HG02943 (cell line): ENCODE data around the gene NADK2.
"Not testable (repeated sequence)": the region's sequence is repeated elsewhere in the genome, so short reads cannot be mapped to it uniquely, and the experiment has no call there.

Experiments
- ATAC-seq: cut with Tn5 transposase; IDR thresholded peaks from one replicate; pipeline ENCODE4 v1.9.1; 2021; ENCODE audit warnings: mild to moderate bottlenecking, low read depth, moderate library complexity; ENCODE audit not compliant: unreplicated experiment

Gene NADK2

GRCh38 chr5:36241631-36242533, at the start of gene NADK2:
TSS of gene NADK2 (minus strand) at chr5:36241925. CDS start at chr5:36241798, 127 bp downstream.
- ATAC-seq: peak; percentile 86

- no peak for ATAC-seq
These were observed 44.3 kb upstream of the NADK2 start for GRCh38 chr5:36285837-36286615.

GRCh38 chr5:36283775-36284174, 42.0 kb upstream of the NADK2 start:
- ATAC-seq: not testable (repeated sequence)

- ATAC-seq: no peak
These were observed 39.9 kb upstream of the NADK2 start for GRCh38 chr5:36281626-36282025.

GRCh38 chr5:36279054-36279698, 37.5 kb upstream of the NADK2 start:
- no peak for ATAC-seq

GRCh38 chr5:36277521-36278176, 35.9 kb upstream of the NADK2 start:
- ATAC-seq: no peak

- no peak for ATAC-seq
These were observed 35.1 kb upstream of the NADK2 start for GRCh38 chr5:36276864-36277263.

- no peak for ATAC-seq
These were observed 32.2 kb upstream of the NADK2 start for GRCh38 chr5:36273809-36274526.

GRCh38 chr5:36272136-36272690, 30.5 kb upstream of the NADK2 start:
- no peak for ATAC-seq

- ATAC-seq: no peak
These were observed 29.3 kb upstream of the NADK2 start for GRCh38 chr5:36270876-36271575.

- ATAC-seq: no peak
These were observed 28.4 kb upstream of the NADK2 start for GRCh38 chr5:36270175-36270574.

GRCh38 chr5:36269478-36269877, 27.8 kb upstream of the NADK2 start:
- ATAC-seq: no peak

- ATAC-seq: no peak
These were observed 26.2 kb upstream of the NADK2 start for GRCh38 chr5:36267905-36268304.

GRCh38 chr5:36264202-36264760, 22.6 kb upstream of the NADK2 start:
- ATAC-seq: no peak

- ATAC-seq: no peak
These were observed 19.5 kb upstream of the NADK2 start for GRCh38 chr5:36261186-36261585.

GRCh38 chr5:36253575-36253974, 11.8 kb upstream of the NADK2 start:
- ATAC-seq: no peak

GRCh38 chr5:36252722-36253365, 11.1 kb upstream of the NADK2 start:
- no peak for ATAC-seq

GRCh38 chr5:36251218-36251617, 9.5 kb upstream of the NADK2 start:
- ATAC-seq: no peak
